Choroid plexus epithelial cell (primary cell): ENCODE data around the gene RBBP5.

ENCODE experiments used
- DNase-seq: peaks from one replicate; pipeline ENCODE4 v3.0.0-alpha.2; 2010; ENCODE audit warnings: low read depth
- H3K4me3 ChIP-seq: 2 replicates; pipeline ENCODE4 v1.5.1; 2011; ENCODE audit warnings: low read depth, mild to moderate bottlenecking, control low read depth, low read length, moderate library complexity
- CTCF ChIP-seq: conservative IDR thresholded peaks from 2 replicates; pipeline ENCODE4 v1.5.1; 2011; ENCODE audit warnings: low read depth, mild to moderate bottlenecking, control low read depth, inconsistent platforms, low read length, moderate library complexity

The RBBP5 gene

DNA sequence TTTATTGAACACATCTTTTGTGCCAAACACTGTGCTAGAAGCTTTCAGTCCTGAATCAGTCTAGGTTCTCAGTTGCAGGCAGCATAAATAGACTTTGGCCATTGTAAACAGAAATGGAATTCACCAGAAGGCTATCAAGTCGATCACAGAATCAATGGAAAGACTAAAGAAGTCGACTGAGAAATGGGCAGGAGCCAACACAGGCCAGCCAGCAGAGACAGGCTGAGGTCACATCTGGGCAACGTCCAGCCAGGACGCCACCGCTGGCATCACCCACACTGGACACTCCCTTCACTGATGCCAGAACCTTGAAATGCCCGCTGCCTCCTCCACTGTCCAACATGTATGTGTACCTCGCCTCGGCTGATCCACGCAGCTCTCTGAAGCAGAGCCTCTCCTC is 84.2 kb downstream of the RBBP5 start:
- TF ChIP-seq CTCF: no peak
- no peak overlapping the region for H3K4me3 ChIP-seq
- DNase-seq: no peak
